GM18861 (cell line): ENCODE measurements around the gene NTM.

Experiments
- ATAC-seq: cut with Tn5 transposase; IDR thresholded peaks from one replicate; pipeline ENCODE4 v1.9.1; 2021; ENCODE audit not compliant: unreplicated experiment

The NTM gene

GRCh38 chr11:131543389-131544025, 173.1 kb downstream of the NTM start:
- no peak for ATAC-seq

- no peak for ATAC-seq
Measured at GRCh38 chr11:131544591-131544990, 174.2 kb downstream of the NTM start.

DNA sequence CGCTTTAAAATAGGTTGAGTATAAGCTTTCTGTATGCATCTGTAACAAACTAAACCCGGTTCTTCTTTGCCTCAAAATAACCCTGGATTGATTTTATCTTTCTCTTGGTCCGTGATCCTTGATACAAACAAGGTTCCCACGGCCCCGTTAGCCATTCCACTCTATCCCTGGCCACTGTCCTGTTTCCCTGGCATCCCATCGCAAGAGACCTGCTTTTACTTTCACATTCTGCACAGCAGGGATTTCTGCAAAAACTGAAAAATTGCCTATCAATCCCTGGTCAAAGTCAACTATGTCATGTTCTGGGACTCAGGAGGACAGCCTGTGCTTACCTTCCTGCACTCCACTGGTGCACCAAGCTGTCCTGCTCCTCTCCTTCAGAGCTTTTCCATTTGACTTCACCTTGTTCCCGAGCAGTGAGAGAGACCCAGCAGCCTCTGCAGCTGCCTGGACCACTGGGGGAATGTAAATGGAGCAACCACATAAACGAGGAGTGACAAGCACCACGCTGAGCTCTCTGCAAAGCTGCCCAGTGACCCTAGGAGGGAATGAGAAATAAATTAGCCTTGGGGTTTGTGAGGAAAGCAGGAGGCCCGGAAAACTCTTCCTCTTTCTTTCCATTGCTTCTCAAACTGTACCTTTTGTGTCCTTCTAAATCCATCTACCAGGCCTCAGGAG, 175.9 kb downstream of the NTM start:
- ATAC-seq = no peak

- no peak for ATAC-seq
Measured at GRCh38 chr11:131549099-131549498, 178.7 kb downstream of the NTM start.

GRCh38 chr11:131549770-131550169, 179.4 kb downstream of the NTM start:
- no peak for ATAC-seq

DNA sequence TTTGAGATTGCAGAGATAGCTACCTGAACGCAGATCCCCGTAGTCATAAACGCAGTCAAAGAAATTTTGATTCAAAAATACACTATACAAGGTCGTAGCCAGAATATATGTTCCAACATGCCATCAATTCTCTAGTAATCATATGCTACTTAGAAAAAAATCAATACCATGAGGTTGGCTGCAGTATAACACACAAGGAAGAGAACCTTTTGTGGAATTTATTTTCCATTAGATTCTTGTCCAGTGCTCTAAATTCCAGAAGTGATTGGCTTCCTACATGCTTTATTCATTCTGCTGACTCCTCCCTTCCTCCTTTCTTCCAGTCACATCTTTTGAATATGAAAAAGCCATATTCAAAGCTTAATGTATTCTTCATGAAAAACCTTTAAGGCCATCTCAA, 189.9 kb downstream of the NTM start:
- ATAC-seq = no peak

DNA sequence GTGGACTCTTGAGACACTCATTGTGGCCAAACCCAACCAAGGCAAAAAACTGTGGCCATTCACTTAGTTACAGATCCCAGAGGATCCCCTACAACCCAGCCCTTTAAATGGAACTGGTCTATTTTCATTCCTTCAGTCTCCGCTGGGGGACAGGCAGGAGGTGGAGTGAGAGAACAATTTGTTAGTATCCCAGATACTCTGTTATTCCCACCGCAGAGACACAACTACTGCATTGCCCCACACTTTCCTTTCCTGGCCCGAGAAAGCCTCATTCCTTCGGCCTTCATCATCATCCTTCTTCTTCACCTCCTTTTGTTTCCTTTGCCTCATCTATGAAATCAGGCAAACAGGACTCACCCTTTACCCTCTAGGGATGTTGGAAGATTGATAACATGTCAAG, 191.1 kb downstream of the NTM start:
- no peak for ATAC-seq

- ATAC-seq = no peak
Measured at GRCh38 chr11:131561972-131562371, 191.6 kb downstream of the NTM start.

- ATAC-seq = no peak
Measured at GRCh38 chr11:131568318-131568717, 197.9 kb downstream of the NTM start.

- ATAC-seq = no peak
Measured at GRCh38 chr11:131571571-131571970, 201.2 kb downstream of the NTM start.

DNA sequence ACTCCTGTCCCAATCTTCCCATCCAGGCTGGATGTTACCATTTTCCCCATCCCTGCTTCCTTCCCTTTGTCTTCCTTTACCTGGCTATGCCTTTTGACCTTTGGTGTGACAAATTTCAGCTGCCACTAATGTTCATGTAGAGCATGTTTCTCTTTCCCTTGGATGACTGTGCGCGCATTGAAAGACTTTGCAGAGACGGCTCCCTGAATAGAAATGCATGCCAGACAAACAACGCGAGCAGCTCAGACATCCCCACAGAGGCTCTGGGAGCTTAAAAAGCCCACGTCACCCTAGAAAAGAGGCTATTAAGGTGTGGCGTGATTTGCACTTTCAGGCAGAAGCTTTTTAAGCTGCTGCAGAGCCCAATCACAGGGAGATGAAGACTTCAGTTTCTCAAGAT, 202.0 kb downstream of the NTM start:
- ATAC-seq = no peak

- ATAC-seq = peak; percentile 54
Measured at GRCh38 chr11:131579932-131580387, 209.5 kb downstream of the NTM start.

GRCh38 chr11:131580476-131580875, 210.1 kb downstream of the NTM start:
- ATAC-seq = no peak

- ATAC-seq = no peak
Measured at GRCh38 chr11:131581046-131581445, 210.6 kb downstream of the NTM start.

GRCh38 chr11:131582021-131582525, 211.7 kb downstream of the NTM start:
- no peak for ATAC-seq

- ATAC-seq = no peak
Measured at GRCh38 chr11:131583421-131583820, 213.0 kb downstream of the NTM start.

- no peak for ATAC-seq
Measured at GRCh38 chr11:131583938-131584337, 213.5 kb downstream of the NTM start.

DNA sequence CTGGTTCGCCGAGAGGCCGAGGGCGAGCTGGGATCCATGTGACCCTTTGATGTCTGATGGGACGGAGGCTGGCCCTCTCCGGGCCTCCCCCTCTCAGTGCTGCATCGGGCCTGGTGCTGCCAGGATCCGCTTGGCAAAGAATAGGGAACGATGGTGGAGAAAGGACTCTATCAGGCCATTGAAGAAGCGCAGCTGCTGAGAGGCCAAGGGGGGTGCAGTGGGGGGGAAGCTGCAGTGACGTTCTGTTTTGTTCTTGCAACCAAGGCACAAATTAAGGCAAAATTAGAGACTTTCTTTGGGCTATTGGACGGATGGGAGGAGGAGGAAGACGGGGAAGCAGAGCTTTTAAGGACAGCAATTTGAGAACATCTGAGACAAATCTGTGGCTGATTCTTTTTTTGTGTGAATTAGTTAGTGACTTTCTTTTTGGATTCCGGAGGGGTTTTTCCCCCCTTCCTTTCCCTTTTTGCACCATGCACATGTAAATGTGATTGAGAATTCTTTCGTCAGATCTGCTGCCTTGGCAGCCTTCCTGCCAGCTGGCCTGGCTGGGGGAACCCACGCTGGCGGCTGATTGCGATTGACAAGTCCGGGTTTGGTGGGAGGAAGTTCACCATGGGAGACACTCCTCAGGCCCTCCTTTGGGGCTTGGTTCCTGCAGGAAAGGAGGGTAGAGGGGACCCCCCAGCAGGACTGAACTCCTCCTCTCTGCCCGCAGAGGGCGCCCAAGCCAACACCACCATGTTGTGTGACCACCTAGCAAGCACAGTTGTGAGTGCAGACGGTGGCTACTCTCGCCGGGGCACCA, 214.6 kb downstream of the NTM start:
- no peak for ATAC-seq

GRCh38 chr11:131588057-131588456, 217.6 kb downstream of the NTM start:
- ATAC-seq = no peak

GRCh38 chr11:131591051-131591461, 220.6 kb downstream of the NTM start:
- no peak for ATAC-seq

DNA sequence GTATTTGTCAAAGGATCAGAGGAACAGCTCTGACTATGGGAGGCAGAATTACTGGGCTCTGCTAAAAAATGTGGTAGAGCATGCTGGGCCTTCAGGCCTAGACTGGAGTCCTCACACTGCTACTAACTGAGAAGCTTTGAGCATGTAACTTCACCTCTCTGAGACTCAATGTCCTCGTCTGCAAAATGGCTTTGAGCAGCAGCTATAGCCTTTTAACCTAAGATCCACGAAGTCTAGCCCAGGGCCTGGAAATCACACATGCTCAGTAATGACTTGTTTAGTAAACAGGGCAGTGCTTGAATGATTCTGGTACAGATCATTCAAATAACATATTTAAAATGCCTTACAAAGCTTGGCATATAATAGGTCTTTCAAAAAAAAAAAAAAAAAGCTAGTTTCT, 221.7 kb downstream of the NTM start:
- ATAC-seq = no peak

GRCh38 chr11:131592734-131593133, 222.3 kb downstream of the NTM start:
- no peak for ATAC-seq
